HepG2 (cell line): ENCODE results near the gene CBX2. TPM values are rescaled to one million over a fixed set of nuclear protein-coding genes. Genes with fewer than 3 reads are reported as not detected.

Experiments
- BCL6 ChIP-seq: IDR thresholded peaks from 2 replicates; pipeline ENCODE4 v1.6.1; 2016; ENCODE audit warnings: missing genetic modification reagents, missing compliant biosample characterization
- CENPX ChIP-seq: sonication (generic); formaldehyde crosslinking; IDR thresholded peaks from 2 replicates; pipeline ENCODE4 v1.9.0; 2021; ENCODE audit warnings: mild to moderate bottlenecking, missing genetic modification reagents, moderate library complexity
- EED ChIP-seq: sonication (generic); formaldehyde crosslinking; IDR thresholded peaks from 2 replicates; pipeline ENCODE4 v1.5.0; 2020; ENCODE audit warnings: mild to moderate bottlenecking, missing genetic modification reagents
- HMGA1 ChIP-seq: sonication (generic); formaldehyde crosslinking; conservative IDR thresholded peaks from 2 replicates; pipeline ENCODE4 v1.4.0; 2020; ENCODE audit warnings: missing genetic modification reagents
- HNF1A ChIP-seq, 2 experiments: sonication (generic) in 1 of 2; formaldehyde crosslinking in 1 of 2; IDR thresholded peaks; 2 replicates each; pipeline versions ENCODE4 v1.4.0 to v1.6.1; 2016 to 2020; ENCODE audit warnings: borderline replicate concordance in 1 of 2, low read depth in 1 of 2, mild to moderate bottlenecking in 1 of 2, missing genetic modification reagents in 1 of 2
- HOXA3 ChIP-seq: sonication (generic); formaldehyde crosslinking; IDR thresholded peaks from 2 replicates; pipeline ENCODE4 v1.5.0; 2020; ENCODE audit warnings: missing genetic modification reagents
- PAWR ChIP-seq: sonication (generic); formaldehyde crosslinking; IDR thresholded peaks from 2 replicates; pipeline ENCODE4 v1.4.0; 2020; ENCODE audit warnings: missing genetic modification reagents, mild to moderate bottlenecking, borderline replicate concordance
- RFXAP ChIP-seq: sonication (generic); formaldehyde crosslinking; IDR thresholded peaks from 2 replicates; pipeline ENCODE4 v1.4.0; 2020; ENCODE audit warnings: missing genetic modification reagents, borderline replicate concordance
- SUZ12 ChIP-seq: fragments of 150-350 bp; IDR thresholded peaks from 2 replicates; pipeline ENCODE4 v1.6.1; 2014; ENCODE audit warnings: low read depth, low read length
- TFDP1 ChIP-seq: IDR thresholded peaks from 2 replicates; pipeline ENCODE4 v1.6.1; 2016; ENCODE audit warnings: missing compliant biosample characterization, missing genetic modification reagents, borderline replicate concordance
- ZNF124 ChIP-seq: sonication (generic); formaldehyde crosslinking; IDR thresholded peaks from 2 replicates; pipeline ENCODE4 v1.4.0; 2020; ENCODE audit warnings: missing genetic modification reagents
- ZNF225 ChIP-seq: sonication (generic); formaldehyde crosslinking; IDR thresholded peaks from 2 replicates; pipeline ENCODE4 v1.4.0; 2020; ENCODE audit warnings: mild to moderate bottlenecking, missing genetic modification reagents
- ZNF230 ChIP-seq: sonication (generic); formaldehyde crosslinking; IDR thresholded peaks from 2 replicates; pipeline ENCODE4 v1.4.0; 2020; ENCODE audit warnings: mild to moderate bottlenecking, missing genetic modification reagents
- ZNF253 ChIP-seq: sonication (generic); formaldehyde crosslinking; IDR thresholded peaks from 2 replicates; pipeline ENCODE4 v1.8.0; 2022; ENCODE audit warnings: mild to moderate bottlenecking, missing genetic modification reagents, borderline replicate concordance
- ZNF557 ChIP-seq: sonication (generic); formaldehyde crosslinking; IDR thresholded peaks from 2 replicates; pipeline ENCODE4 v1.4.0; 2020; ENCODE audit warnings: missing genetic modification reagents
- ZNF709 ChIP-seq: sonication (generic); formaldehyde crosslinking; IDR thresholded peaks from 2 replicates; pipeline ENCODE4 v1.5.0; 2020; ENCODE audit warnings: mild to moderate bottlenecking, missing genetic modification reagents
- ZNF772 ChIP-seq: sonication (generic); formaldehyde crosslinking; IDR thresholded peaks from 2 replicates; pipeline ENCODE4 v1.5.0; 2020; ENCODE audit warnings: mild to moderate bottlenecking, missing genetic modification reagents
- ZNF878 ChIP-seq: sonication (generic); formaldehyde crosslinking; IDR thresholded peaks from 2 replicates; pipeline ENCODE4 v1.8.1; 2023; ENCODE audit warnings: mild to moderate bottlenecking, missing genetic modification reagents, moderate library complexity
- ZNF883 ChIP-seq: sonication (generic); formaldehyde crosslinking; IDR thresholded peaks from 2 replicates; pipeline ENCODE4 v1.5.1; 2020; ENCODE audit warnings: mild to moderate bottlenecking, missing genetic modification reagents; ENCODE audit errors: not compliant biosample characterization
- ZSCAN29 ChIP-seq: sonication (generic); formaldehyde crosslinking; conservative IDR thresholded peaks from 2 replicates; pipeline ENCODE4 v1.4.0; 2020; ENCODE audit warnings: mild to moderate bottlenecking, missing genetic modification reagents
- ZSCAN9 ChIP-seq: IDR thresholded peaks from 2 replicates; pipeline ENCODE4 v1.6.1; 2016; ENCODE audit warnings: borderline replicate concordance
- polyA plus RNA-seq, 8 experiments: library from polyadenylated mRNA; depleted of rRNA in 3 of 8; stranded (reverse) in 7 of 8; unstranded in 1 of 8; fragments of >200 nt; fragmentation: Illumina TruSeq in 4 of 8; extraction: Trizol in 4 of 8; gene quantifications; 2 replicates each; pipeline versions ENCODE4 v1.2.1 to v1.2.3, GENCODE V29; 2011 to 2016; ENCODE audit warnings: low read depth in 4 of 8, missing spikeins in 1 of 8, mixed read lengths in 1 of 8; ENCODE audit not compliant: insufficient read depth in 1 of 8
- total RNA-seq, 5 experiments: library from RNA; depleted of rRNA; stranded (reverse); fragments of >200 nt; fragmentation: Illumina TruSeq; extraction: Trizol; gene quantifications; 2 replicates each; pipeline ENCODE4 v1.2.3, GENCODE V29; 2016; ENCODE audit warnings: low read depth in 1 of 5
- TF ChIP-seq, protein P1 (sequence below): IDR thresholded peaks from 2 replicates; pipeline ENCODE4 v1.6.1; 2018; ENCODE audit warnings: missing genetic modification reagents, mild to moderate bottlenecking, missing compliant biosample characterization
- TF ChIP-seq, protein P2 (sequence below): sonication (generic); formaldehyde crosslinking; conservative IDR thresholded peaks from 2 replicates; pipeline ENCODE4 v1.8.0; 2022; ENCODE audit warnings: missing genetic modification reagents

The CBX2 gene
- total and polyA plus RNA-seq, 2 of the 13 experiments (the other 11 are each of a cell fraction or from before 2014, with no cell fraction given) = 14.5 to 31.1 TPM

DNA sequence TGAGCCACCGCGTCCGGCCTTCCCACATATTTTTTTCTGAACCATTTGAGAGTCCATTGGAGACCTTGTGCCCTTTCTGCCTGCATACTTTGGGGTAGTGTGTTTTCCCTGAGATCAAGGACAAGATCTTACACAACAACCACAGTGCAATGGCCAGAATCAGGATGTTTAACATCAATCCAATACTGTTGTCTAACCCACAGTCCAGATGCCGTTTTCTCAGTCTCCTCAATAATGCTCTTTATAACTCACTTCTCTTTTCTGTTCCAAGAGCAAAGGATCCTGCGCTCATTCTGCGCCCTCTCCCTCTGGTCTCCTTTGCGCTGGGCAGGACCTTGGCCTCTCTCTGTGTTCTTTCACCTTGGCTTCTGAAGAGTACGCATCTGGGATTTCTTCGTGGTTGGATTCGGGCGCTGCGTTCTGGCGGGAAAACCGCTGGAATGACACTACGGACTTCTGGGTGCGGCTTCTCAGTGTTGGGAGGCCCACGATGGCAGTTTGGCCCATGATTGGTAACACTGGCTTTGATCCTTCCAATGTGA lies 44.7 kb downstream of the CBX2 start (continued):
- TF ChIP-seq PAWR (CRISPR knock-in tag) (no peak), ZNF709 (peak; percentile 58; the same call in 1 of the 2 replicates), RFXAP (CRISPR knock-in tag) (peak; percentile 80), ZNF883 (peak; percentile 46), ZNF253 (CRISPR knock-in tag) (no peak), ZNF225 (CRISPR knock-in tag) (no peak), ZSCAN9 (peak; percentile 78), ZNF878 (CRISPR knock-in tag) (0 out of 2 replicates have a peak, but pooled peaks have one; percentile 26), ZNF124 (CRISPR knock-in tag) (peak; percentile 90), ZNF230 (CRISPR knock-in tag) (peak; percentile 80), ZSCAN29 (CRISPR knock-in tag) (peak; percentile 97), ZNF772 (CRISPR knock-in tag) (peak; percentile 13), EED (CRISPR knock-in tag) (no peak), HOXA3 (CRISPR knock-in tag) (peak; percentile 92), HNF1A (IDR thresholded peaks at IDR 0.05; ENCODE audit: low read depth) (no peak), HNF1A (CRISPR knock-in tag; IDR thresholded peaks at IDR 0.05; ENCODE audit: borderline replicate concordance) (peak; percentile 63; the same call in 1 of the 2 replicates), CENPX (CRISPR knock-in tag) (no peak), ZNF557 (CRISPR knock-in tag) (peak; percentile 51; the same call in 1 of the 2 replicates), TFDP1 (CRISPR knock-in tag) (peak; percentile 92; the same call in 1 of the 2 replicates), BCL6 (CRISPR knock-in tag) (peak; percentile 92), HMGA1 (CRISPR knock-in tag) (no peak), SUZ12 (no peak)
- TF ChIP-seq, protein P1, sequence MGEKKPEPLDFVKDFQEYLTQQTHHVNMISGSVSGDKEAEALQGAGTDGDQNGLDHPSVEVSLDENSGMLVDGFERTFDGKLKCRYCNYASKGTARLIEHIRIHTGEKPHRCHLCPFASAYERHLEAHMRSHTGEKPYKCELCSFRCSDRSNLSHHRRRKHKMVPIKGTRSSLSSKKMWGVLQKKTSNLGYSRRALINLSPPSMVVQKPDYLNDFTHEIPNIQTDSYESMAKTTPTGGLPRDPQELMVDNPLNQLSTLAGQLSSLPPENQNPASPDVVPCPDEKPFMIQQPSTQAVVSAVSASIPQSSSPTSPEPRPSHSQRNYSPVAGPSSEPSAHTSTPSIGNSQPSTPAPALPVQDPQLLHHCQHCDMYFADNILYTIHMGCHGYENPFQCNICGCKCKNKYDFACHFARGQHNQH (CRISPR knock-in tag) = peak; percentile 74; the same call in 1 of the 2 replicates
- TF ChIP-seq, protein P2, sequence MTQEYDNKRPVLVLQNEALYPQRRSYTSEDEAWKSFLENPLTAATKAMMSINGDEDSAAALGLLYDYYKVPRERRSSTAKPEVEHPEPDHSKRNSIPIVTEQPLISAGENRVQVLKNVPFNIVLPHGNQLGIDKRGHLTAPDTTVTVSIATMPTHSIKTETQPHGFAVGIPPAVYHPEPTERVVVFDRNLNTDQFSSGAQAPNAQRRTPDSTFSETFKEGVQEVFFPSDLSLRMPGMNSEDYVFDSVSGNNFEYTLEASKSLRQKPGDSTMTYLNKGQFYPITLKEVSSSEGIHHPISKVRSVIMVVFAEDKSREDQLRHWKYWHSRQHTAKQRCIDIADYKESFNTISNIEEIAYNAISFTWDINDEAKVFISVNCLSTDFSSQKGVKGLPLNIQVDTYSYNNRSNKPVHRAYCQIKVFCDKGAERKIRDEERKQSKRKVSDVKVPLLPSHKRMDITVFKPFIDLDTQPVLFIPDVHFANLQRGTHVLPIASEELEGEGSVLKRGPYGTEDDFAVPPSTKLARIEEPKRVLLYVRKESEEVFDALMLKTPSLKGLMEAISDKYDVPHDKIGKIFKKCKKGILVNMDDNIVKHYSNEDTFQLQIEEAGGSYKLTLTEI (CRISPR knock-in tag) = no peak
